ENCODE measurements around the gene AADAC.
"Not testable (repeated sequence)": the region's sequence is repeated elsewhere in the genome, so short reads cannot be mapped to it uniquely, and the experiment has no call there.

Gene AADAC, protein sequence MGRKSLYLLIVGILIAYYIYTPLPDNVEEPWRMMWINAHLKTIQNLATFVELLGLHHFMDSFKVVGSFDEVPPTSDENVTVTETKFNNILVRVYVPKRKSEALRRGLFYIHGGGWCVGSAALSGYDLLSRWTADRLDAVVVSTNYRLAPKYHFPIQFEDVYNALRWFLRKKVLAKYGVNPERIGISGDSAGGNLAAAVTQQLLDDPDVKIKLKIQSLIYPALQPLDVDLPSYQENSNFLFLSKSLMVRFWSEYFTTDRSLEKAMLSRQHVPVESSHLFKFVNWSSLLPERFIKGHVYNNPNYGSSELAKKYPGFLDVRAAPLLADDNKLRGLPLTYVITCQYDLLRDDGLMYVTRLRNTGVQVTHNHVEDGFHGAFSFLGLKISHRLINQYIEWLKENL

GRCh38 chr3:151813799-151814198, at the start of gene AADAC:
Gene AADAC, plus strand, starts transcription at chr3:151814116. Its CDS starts 47 bp downstream, at chr3:151814163.
- no peak for DNase-seq

DNA sequence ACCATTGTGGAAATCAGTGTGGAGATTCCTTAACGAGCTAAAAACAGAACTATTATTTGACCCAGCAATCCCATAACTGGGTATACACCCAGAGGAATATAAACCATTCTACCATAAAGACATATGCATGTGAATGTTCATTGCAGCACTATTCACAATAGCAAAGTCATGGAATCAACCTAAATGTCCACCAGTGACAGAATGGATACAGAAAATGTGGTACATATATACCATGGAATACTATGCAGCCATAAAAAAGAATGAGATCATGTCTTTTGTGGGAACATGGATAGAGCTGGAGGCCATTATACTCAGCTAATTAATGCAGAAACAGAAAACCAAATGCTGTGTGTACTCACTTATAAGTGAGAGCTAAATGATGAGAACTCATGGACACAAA, 49.2 kb upstream of the AADAC start:
- not testable (repeated sequence) for DNase-seq

GRCh38 chr3:151765685-151766084, 48.2 kb upstream of the AADAC start:
- no peak for DNase-seq

DNA sequence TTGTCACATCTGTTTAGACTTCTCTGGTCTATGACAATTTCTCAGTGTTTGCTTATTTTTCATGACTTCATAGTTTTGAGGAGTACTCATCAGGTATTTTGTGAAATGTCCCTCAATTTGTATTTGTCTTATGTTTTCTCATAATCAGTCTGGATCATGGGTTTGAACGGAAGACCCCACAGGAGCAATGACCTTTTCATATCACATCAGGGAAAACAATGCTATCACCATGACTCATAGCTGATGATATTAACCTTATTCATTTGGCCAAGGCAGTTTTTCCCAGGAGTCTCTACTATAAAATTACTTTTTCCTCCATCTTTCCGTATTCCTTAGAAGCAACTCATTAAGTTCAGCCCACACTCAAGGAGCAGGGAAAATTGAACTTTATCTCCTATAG, 47.5 kb upstream of the AADAC start:
- DNase-seq, result no peak

GRCh38 chr3:151768393-151768930, 45.5 kb upstream of the AADAC start:
- no peak for DNase-seq

DNA sequence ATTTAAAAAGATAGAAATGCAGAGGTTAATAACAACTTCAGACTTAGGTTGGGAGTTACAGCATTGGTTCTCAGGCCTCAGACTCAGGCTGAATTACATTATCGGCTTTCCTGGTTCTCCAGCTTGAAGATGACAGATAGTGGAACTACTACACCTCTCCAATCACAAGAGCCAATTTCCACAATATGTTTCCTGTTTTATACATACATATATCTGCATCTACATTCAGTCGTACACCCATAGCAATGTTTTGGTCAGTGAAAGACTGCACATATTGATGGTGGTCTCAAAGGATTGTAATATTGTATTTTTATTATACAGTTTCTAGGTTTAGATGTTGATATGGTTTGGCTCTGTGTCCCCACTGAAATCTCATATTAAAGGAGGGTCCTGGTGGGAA, 44.7 kb upstream of the AADAC start:
- no peak for DNase-seq

- DNase-seq, result no peak
Measured at GRCh38 chr3:151770956-151771355, 43.0 kb upstream of the AADAC start.

DNA sequence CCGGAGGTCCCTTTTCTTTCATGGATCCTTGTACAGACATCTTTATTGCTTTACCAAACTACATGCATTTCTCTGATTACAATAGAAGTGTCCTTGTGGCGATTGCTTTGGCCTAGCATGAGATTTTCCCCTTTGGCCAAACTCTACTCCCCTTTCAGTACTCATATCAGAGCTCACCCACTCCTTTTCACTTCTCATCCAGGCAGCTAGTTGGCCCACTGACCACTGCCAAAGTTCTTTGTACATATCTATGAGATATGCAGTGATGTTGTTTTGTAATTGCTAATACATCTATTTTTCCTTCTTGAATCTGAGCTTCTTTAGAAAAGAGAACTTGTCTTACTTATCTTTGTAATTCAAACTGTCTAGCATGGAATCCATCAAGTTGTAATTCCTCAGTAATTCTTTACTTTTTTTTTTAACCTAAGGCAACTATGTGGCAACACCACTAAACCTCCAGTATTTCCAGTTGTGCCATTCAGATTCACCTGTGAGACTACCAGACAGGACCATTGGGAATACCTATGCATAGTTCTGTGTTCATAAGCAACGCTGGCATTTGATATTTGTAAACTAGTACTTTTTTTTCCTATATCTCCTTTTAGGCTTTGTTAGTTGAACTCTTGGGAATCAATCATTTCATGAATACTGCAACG, 41.0 kb upstream of the AADAC start:
- DNase-seq, result no peak

DNA sequence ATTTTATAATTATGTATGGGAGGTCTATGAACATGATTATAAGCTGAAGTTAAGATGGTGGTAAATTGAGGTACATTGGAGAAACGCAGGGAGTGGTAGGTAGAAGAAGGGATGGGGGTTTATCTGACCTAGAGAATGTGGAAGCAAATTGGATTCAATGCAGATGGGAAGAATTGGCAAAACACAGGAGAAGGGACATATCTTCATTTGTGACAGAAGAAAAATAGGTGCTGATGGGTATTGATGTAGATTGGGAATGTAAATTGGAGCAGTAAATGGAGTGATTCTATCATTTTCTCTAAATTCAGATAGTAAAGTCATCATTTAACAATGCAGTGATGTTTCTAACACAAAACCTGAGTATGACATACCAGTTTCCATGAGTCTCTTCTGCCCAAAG, 39.7 kb upstream of the AADAC start:
- no peak for DNase-seq

GRCh38 chr3:151774910-151775309, 39.0 kb upstream of the AADAC start:
- DNase-seq, result no peak

GRCh38 chr3:151775314-151776258, 38.3 kb upstream of the AADAC start:
- DNase-seq, result no peak

- DNase-seq, result no peak
Measured at GRCh38 chr3:151776259-151776740, 37.6 kb upstream of the AADAC start.

DNA sequence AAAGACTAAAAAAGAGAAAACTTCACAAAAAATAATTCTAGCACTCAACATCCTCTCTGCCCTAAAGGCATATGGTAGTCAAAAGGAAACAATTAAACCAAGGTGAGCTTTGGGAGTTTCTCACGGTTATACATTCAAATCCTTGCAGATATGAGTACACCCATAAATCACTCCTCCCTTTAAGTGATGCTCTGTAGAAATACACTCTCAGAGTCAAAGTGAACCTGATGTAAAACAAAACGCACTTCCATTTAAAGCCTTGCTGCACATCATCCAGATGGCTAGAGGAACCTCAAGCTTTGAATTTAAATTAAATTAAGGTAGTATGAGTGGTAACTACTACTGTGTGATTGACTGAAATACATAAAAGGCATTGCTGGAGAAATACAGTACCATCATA, 36.0 kb upstream of the AADAC start:
- DNase-seq, result no peak

DNA sequence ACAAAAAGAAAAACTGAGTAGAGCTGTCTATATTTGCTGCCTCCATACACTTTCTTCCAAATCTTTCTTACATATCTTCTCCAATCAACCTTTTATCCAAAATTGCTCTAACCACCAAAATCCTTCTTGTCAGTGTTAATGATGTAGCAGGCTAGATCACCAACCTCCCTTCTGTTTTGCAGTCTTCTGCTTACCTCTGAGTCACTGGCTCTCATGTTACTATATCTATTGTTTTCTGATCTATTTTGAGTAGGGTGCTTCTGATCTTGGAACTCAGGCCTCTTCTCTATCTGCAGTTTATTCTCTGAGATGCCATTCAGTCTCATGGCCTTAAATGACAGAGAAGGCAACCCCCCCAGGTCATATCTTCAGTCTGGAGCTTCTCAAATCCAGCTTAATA, 26.3 kb upstream of the AADAC start:
- DNase-seq, result no peak

- DNase-seq, result no peak
Measured at GRCh38 chr3:151788401-151788800, 25.5 kb upstream of the AADAC start.

DNA sequence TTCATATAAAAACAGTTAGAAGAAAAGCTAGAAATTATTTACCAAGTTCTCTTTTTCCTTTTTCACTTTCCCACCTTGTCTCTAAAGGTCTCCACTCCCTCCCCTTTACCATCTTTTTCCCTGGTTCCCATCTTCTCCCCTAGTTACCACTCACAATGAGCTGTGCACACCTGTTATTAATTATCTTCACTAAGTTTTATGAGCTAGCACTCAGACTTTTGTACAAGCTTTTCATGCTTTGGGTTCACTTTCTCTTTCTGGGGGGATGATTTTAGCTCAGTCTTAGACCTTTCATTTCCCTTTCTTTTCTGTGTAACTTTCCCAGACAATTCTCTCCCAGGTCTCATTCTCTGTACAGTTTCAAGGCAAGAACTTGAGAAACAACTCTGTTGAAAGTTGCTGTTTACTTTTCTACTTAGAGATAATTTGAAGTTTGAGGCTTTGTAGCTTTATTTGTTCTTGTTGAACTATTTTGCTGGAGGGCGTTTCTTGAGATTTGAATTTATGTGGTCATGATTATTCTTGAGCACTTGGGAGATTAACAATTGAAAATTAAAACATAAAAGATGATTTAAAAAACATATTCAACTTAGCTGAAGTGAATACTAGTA, 24.0 kb upstream of the AADAC start:
- no peak for DNase-seq

GRCh38 chr3:151790763-151791162, 23.2 kb upstream of the AADAC start:
- DNase-seq, result not testable (repeated sequence)

DNA sequence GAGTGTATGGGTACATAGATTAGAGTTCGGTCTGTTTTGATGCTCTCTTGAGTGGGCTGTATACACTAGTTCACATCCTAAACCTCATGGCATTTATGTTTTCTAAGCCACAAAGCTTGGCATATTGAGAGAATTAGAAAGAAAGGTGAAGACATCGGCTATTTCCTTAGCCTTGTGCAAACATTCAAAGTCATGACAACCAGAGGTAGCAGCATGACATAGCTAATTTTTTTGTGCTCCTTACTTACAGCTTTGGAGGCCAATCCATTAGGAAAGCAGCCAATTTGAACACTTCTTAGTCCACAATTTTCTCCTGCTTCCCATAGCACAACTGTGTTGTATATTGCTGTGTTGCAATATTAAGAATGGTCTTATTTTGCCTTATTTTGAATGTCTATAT, 21.5 kb upstream of the AADAC start:
- no peak for DNase-seq

- no peak for DNase-seq
Measured at GRCh38 chr3:151793636-151794035, 20.3 kb upstream of the AADAC start.

- no peak for DNase-seq
Measured at GRCh38 chr3:151794080-151794479, 19.8 kb upstream of the AADAC start.

DNA sequence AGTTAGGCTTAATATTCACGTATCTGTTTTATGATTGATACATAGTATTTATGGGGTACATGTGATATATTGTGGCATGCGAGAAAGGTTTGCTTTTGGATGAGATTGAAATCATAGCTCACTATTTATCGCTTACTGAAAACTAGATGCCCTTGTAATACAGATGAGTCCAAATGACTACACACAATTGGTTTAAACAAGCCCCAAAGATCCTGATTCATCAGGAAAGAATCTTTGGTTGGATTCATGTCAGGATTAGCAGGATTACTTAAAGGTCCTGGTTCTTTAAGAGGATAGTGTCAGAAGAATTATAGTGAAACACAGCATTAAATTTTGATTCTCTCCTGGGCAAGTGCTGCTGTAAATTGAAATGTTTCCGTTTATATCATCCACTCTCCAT, 18.6 kb upstream of the AADAC start:
- no peak for DNase-seq

- DNase-seq, result no peak
Measured at GRCh38 chr3:151796105-151796680, 17.7 kb upstream of the AADAC start.
